ENCODE measurements around the gene FAM83B. TPM values are rescaled to one million over a fixed set of nuclear protein-coding genes. Genes with fewer than 3 reads are reported as not detected.

FAM83B gene
- total RNA-seq, 1 experiment from 2014 or later, result 0.20 TPM

GRCh38 chr6:54980511-54981275, 134.1 kb downstream of the FAM83B start:
- peak; percentile 70 for DNase-seq (ENCODE audit: low read depth)

- no peak for DNase-seq (ENCODE audit: low read depth)
These were observed 134.7 kb downstream of the FAM83B start for GRCh38 chr6:54981276-54981609.

- peak; percentile 46 for DNase-seq (ENCODE audit: low read depth)
These were observed 135.1 kb downstream of the FAM83B start for GRCh38 chr6:54981647-54982046.

- no peak for DNase-seq (ENCODE audit: low read depth)
These were observed 141.2 kb downstream of the FAM83B start for GRCh38 chr6:54987633-54988290.

GRCh38 chr6:54988576-54988975, 142.0 kb downstream of the FAM83B start:
- no peak for DNase-seq (ENCODE audit: low read depth)

- peak; percentile 4 for DNase-seq (ENCODE audit: low read depth)
These were observed 143.4 kb downstream of the FAM83B start for GRCh38 chr6:54990001-54990400.
